NCI-H146 treated with DMSO at 0.1 percent for 48 hours (cell line): ENCODE results near the gene PPP6R3.
"Not testable (repeated sequence)": the region's sequence is repeated elsewhere in the genome, so short reads cannot be mapped to it uniquely, and the experiment has no call there.

ENCODE experiments used
- DNase-seq: peaks from one replicate; lab custom pipeline; 2025; ENCODE audit not compliant: unreplicated experiment; lab: John Stamatoyannopoulos, UW

Gene PPP6R3

DNA sequence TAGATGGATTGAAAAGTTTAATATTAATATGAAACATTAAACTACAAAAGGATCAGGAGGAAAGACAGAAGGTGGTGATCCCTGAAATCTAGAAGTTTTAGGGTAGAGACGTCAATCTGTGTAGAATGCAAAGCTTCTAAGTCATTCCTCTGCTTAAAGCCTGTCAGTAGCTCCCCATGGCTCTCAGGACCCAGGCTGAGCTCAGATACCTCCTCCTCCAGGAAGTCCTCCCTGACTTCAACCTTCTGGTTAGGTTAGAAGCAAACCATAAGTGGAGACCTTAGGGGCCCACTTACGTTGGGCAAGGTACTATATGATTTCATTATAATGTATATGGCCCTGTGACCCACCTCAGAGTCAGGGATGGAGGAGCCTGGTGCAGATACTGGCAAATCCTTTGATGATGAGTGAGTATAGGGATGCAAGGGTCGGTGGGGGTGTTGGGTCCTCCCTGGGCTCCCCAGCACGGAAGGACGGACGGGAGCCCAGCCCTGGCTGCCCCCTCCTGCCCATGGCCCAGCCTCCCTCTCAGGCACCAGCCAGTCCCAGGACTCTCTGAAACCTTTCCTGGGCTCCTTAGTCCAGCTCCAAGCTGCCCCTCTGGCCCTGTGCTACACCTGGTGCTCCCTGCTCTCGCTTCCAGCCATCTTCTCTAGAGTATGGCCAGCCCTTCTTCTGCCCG, 3.2 kb upstream of the PPP6R3 start:
- DNase-seq: no peak

DNA sequence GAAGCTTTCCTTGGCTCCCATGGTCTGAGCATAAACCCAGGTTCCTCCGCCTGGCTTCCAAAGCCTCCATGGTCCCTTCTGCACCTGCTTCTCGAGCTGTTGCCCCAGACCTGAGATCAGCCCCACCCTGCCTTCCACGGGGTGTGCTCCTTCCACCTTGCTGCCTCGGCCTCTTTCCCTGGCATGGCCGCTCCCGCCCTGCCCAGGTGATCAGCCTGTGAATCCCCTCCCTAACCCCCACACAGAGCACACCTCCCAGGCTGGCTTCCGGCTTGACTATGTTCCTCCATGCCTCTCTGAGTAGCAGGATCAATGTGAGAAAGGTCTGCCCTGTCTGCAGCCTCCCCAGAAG, 2.7 kb upstream of the PPP6R3 start:
- no peak for DNase-seq

DNA sequence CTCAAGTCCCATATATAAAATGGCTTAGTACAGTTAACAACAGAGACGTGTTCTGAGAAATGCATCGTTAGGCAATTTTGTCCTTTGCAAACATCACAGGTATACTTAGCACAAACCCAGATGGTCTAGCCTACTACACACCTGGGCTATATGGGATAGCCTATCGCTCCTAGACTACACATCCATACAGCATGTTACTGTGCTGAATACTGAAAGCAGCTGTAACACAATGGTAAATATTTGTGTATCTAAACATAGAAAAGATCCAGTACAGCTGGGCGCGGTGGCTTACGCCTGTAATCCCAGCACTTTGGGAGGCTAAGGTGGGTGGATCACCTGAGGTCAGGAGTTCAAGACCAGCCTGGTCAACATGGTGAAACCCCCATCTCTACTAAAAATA, 2.2 kb upstream of the PPP6R3 start:
- not testable (repeated sequence) for DNase-seq

DNA sequence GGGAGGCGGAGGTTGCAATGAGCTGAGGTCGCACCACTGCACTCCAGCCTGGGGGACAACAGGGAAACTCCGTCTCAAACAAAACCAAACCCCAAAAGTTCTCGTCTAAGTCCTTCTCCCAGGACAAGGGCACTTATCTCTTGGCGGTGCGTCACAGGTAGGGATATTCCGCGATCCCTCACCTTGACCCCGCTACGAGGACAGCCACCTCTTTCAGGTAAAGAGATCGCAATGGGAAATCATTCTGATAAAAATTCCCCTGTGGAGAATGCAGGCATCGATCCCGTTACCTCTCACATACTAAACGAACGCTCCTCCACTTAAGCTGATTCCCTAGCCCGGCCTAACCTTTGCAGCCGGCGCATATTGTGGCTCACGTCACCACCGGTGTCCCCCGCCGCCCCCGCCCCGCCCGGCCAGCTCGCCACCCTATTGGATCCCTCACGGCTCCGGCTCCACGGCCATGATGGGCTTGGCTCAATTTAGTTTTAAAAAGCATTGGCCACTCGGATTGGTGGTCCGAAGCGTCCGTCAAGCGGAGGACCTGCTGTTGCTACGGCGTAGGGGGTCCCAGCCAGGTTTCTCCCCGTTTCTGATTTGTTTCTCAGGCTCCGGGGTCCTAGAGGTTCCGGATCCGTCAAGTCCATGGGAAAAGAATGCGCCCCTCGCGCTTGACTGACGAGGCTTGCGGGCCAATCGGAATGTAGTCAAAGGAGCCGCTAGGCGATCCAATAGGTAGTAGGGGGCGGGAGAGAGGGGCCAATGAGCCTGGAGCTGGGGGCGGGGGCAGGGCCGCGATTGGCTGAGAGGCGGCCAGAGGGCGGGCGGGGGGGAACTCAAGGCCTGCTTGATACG, 439 bp upstream of the PPP6R3 start:
- DNase-seq: peak; percentile 99

DNA sequence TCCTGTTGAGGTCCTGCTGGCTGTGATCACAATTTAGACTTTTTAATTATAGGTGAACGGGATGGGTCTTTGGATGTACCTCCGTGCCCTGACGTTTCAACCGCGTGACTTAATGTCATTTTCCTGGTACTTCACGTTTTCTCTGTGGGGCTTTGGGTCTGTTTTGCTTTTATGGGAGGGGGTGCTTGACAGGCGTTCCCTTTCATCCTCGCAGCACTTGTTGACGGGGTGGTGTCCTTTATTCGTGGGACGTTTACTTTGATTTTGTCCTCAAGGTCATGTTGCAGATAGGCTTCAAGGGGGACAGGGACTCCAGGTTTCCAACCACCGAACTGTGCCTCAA, 994 bp downstream of the PPP6R3 start:
- DNase-seq: no peak

DNA sequence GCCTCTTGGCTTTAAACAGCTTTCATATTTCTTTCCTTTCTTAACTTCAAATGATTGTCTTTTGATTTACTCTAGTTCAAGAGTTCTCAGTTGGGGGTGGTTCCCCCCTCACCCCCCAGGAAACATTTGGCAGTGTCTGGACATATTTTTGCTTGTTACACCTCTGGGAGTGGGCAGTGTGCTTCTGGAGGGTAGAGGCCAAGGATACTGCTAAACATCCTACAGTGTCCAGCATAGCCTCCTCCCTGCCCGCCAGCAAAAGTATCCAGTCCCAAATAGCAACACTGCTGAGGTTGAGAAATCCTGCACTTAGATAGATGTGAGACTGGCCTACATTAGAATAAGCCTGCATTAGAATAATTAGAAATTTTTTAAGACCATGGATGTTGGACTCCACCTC, 3.2 kb downstream of the PPP6R3 start:
- DNase-seq: no peak

DNA sequence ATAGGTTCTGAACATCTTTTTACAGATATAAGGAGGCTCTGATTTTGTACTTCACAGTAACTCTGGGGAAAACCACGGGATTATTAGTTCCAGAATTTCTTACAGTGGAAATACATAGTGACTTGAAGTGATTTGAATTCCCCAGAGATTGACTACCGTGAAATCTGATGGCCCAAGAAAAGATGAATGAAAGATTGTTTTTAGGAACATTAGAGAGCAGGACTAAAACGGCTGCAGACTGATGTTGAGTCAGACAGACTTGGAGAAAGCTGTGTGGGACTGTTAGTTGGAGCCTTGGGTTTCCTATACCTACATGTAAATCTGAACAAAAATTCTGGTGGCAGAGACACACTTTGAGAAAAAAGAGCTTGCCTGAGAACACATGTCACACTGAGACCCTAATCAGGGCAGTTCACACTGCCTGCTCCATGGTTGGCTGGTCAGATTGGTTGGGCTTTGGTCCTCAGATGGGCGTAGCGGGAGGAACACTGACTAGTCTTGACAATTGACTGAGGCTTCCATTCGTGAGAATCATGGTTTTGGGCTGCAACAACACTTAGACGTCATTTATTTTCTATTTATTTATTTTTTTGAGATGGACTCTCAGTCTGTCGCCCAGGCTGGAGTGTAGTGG, 6.8 kb downstream of the PPP6R3 start:
- no peak for DNase-seq

DNA sequence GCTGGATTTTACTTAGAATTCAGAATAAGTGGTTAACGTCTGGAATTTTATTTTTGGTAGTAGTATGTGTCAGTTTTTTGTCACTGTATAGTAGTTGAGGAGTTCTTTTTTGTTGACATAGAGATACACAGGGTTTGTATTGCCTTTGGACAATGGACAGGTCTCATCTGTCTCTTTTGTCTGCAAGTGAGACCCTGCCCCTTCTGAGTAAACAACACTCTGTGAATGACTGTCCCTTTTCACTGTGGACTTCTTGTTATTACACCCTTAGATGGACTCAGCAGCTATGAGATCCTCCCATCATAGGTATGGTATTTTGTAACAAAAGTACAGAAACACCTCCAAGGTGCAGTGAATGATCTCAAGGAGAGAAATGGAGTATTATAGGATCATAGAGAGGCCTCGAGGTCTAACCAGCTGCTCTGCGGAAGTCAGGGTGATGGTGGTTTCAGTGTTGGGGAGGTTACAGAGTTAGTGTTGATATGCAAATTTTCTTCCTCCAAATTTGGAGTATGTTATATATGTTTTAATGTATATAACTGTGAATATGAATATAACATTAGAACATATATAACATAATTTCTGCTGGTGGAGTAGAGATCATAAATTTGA, 7.8 kb downstream of the PPP6R3 start:
- peak; percentile 40 for DNase-seq

DNA sequence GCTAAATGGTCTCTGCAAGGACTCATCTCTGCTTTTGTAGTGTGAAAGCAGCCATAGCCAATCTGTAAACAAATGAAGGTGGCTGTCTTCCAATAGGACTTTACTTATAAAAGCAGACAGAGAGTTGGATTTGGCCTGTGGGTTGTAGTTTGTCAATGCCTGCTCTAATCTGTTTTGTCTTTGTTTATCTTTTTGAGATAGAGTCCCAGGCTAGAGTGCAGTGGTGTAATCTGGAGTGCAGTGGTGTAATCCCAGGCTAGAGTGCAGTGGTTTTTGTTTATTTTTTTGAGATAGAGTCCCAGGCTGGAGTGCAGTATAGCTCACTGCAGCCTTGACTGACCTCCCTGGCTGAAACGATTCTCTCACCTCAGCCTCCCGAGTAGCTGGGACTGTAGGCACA, 8.6 kb downstream of the PPP6R3 start:
- no peak for DNase-seq

DNA sequence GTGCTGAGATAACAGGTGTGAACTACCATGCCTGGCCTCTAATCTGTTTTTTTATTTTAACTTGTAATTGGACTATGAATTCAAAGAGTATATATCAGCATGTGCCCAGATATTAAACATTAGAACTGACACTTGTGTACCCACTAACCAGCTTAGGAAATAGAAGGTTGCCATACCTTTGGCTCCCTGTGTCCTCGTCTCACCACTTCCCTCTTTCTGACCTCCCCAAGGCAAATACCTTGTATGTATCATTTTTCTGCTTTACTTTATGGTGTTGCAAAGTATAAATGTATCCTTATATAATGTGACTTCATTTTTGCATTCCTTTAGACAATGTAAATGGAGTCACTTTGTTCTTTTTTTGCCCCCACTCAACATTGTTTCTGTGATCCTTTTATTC, 9.1 kb downstream of the PPP6R3 start:
- no peak for DNase-seq

DNA sequence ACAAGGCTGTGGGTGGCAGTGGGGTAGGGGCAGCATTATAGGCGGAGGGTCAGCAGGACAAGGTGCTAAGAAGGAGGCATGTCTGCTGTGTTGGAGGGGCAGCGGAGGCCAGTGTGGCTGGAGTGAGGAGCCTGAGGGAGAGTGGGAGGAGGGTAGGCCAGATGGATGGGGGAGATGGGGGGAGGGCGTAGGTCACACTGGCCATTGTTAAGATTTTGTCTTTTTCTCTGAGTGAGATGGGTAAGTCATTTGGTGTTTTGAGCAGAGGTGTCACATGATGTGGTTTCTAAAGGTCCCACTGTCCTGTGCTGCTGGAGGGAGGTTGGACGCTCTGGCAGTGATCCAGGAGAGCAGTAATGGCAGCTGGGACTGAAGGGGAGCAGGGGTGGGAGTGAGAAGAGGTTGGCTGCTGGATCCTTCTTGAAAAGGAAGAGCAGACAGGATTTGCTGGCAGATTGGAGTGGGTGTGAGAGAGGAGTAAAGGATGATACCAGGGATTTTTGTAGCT, 9.8 kb downstream of the PPP6R3 start:
- no peak for DNase-seq

DNA sequence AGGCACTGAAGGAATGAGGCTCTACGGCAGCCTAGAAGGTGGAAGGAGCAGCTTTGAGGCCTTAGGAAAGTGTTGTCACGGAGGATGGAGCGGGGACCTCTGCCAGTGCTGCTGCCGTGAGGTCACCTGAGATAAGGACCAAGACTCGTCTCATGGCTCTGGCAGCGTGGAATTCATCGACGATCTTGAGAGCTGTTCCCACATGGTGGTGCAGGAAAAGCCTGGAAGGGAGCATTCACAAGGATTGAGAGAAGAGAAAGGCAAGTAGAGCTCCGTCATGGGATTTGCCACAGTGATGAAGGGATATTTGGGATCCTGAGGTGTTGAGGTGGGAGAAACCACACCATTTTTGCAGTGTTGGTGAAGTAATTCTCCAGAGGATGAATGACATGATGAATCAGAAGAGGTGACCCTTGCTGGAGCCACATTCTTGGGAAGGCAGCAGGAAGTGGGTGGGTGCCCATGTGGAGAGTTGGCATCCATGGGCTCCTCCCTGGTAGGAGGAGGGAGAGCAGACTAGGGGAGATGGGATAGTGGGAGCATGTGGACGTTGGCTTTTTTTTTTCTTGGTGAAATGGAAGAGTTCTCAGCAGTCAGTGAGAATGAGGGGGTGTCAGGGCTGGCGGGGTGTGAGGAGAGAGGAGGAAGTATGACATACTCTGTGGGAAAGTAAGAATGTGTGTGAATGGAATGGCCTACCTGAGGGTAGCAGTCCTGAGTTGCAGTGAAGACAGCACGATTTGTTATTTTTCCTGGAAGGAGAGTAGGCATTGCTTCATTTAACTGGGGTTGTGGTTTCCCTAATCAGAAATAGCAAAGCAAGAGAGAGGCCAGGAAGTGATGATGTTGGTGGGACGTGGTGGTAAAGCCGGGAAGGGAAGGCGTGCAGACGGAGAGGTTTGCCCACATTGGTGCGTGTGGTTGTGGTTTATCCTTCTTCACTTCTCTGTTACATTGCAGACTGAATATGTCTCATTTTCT, 11.1 kb downstream of the PPP6R3 start:
- DNase-seq: no peak

DNA sequence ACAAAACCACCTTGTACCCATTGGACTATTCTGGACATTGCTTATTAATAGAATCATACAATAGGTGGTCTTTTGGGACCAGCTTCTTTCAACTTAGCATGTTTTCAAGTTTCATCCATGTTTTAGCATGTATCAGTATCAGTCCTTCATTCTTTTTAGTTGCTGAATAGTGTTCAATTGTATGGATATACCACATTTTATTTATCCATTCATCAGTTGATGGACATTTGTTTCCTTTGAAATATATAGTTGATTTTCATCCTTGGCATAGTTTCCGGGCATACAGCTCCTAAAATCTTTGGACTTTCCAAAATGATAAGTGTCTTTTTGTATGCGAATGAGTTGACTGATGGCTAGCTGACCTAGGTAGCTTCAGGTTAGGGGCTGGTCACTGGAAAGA, 12.2 kb downstream of the PPP6R3 start:
- no peak for DNase-seq

DNA sequence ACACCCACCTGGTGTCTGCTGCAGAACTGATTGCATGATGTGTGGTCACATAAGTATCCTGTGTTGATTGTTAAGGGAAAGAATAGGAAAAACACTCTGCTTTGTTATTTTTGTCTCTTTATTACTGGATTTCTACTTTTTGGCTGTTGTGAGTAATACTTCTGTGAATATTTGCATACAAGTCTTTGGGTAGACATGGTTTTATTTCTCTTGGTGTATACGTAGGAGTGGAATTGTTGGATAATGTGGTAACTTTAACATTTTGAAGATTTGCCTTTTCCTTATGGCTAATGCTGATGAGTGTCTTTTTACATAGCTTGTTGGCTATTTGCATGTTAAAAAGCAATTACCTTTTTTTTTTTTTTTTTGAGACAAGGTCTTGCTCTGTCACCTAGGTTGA, 13.1 kb downstream of the PPP6R3 start:
- DNase-seq: no peak

DNA sequence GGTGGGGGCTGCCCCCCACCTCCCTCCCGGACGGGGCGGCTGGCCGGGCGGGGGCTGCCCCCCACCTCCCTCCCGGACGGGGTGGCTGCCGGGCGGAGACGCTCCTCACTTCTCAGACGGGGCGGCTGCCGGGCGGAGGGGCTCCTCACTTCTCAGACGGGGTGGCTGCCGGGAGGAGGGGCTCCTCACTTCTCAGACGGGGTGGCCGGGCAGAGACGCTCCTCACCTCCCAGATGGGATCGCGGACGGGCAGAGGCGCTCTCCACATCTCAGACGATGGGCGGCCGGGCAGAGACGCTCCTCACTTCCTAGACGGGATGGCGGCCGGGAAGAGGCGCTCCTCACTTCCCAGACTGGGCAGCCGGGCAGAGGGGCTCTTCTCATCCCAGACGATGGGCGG, 15.1 kb downstream of the PPP6R3 start:
- DNase-seq: not testable (repeated sequence)

DNA sequence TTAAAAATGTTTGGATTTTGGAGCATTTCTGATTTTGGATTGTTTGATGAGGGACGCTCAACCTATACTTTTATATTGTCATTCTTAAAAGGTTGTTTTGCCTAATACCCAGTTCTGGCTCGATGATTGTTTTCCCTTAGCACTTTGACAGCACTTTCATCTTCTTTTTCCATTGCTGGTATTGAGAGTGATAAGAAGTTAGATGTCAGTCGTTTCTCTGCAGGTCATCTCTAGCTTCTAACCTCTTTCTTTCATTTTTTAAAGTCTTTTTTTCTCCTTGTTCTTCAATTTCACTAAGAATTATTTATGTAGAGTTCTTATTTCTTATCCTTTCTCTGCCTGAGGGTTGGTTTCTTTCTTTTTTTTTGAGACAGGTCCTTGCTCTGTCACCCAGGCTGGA, 18.8 kb downstream of the PPP6R3 start:
- DNase-seq: no peak

DNA sequence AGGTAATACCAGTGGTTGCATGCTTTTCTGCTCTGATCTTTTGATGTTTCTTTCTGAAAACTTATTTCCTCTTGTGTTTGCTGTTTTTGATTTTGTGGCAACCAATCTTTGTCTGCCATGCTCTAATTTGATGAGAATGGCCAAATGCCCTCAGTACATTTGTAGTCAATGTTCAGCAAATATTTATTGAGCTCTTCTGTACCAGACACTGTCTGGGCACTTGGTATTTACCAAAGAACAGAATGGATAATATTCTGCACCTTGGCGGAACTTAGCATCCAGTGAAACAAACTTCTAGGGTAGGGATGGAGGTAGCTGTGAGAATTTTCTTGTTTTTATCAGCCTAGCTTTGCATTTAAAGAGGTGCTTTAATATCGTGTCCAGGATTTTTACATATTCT, 19.6 kb downstream of the PPP6R3 start:
- DNase-seq: no peak

DNA sequence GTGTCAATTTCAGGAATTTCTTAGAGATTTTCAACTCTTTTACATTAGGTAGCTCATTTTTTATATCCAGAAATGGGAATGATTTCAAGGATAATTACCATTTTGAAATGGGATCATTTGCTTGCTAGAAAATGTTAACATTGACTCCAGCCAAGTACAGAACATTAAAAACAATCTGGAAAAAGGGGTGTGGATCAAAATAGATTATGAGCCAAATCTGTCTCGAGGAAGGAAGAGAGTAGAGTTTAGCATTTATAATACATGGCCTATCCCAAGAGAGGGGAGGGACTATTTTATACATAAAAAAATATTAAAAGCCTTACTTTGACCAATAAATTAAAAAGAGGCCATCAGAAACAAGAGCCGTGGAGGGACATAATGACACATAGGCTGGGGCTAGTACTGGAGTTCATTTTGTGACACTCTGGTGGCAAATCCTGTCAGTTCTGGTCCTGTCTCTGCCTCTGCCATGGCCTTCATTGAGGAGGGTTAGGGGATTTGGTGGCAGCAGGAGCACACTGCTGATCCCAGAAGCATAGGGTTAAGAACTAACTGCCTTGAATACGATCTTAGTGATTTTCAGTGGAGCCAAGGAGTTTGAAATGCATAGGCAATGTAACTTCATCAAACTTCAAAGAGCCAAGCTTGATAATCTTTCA, 20.4 kb downstream of the PPP6R3 start:
- DNase-seq: no peak

DNA sequence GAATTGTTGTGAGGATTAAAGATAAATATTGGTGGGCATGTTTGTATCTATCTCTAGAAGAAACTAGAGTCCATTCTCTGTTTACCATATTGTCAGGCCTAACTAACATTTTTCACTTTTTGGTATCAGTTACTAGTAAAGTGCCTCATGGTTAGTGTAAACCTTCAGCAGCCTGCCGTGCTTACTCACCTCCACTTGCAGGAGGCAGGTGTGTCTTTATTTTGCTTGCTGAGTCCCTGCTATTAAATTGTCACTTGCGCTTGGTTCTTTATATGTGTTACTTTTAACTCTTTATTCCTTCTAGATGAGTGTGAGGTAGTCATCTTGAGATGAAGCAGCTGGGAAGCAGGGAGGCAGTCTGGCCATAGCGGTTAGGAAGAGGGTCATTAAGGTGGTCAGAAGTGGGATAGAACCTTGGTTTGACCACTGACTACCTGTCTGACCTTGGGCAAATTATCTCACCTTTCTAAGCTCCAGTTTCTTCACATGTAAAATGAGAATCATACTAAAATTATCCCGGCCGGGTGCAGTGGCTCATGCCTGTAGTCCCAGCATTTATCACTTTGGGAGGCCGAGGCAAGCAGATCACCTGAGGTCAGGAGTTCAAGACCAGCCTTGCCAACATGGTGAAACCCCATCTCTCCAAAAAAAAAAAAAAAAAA, 21.2 kb downstream of the PPP6R3 start:
- peak; percentile 5 for DNase-seq

DNA sequence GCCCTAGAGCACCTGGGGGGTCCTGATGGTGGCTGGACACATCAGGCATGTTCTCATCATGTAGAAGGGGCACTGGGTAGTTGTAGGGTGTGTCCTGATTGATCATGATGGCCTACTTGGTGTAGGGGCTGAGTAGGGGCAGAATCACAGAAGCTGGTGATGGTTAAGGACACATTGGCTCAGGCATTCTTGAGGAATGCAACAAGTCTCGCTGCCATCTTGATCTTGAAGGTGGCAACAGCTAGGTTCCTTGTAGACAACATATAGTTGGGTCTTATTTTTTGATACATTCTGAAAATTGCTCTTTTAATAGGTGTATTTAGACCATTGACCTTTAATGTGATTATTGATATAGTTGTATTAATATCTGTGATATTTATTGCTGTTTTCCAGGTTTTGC, 28.1 kb downstream of the PPP6R3 start:
- no peak for DNase-seq
